IMR-90 (cell line): ENCODE measurements around the gene COLGALT1. TPM values are rescaled to one million over a fixed set of nuclear protein-coding genes. Genes with fewer than 3 reads are reported as not detected.

Experiments used
- ATAC-seq: fragments of 200-7000 bp; cut with Tn5 transposase; 2 replicates; pipeline ENCODE4 v1.9.1; 2020; ENCODE audit warnings: low read depth, mild to moderate bottlenecking, moderate library complexity
- BruUV-seq: library from RNA; stranded (reverse); fragments of 400-500 nt; replicated peaks from 2 replicates; lab custom pipeline; 2021; lab: Mats Ljungman, UMichigan
- CTCF ChIA-PET: fragments of 300-600 bp; formaldehyde crosslinking; extraction: SDS; loops from one replicate; lab custom pipeline; 2021; ENCODE audit warnings: antibody characterized with exemption; lab: Yijun Ruan, JAX
- POLR2A ChIA-PET: fragments of 300-600 bp; sonication (Branson Sonifier 250); formaldehyde crosslinking; loops from one replicate; lab custom pipeline; 2022; ENCODE audit warnings: antibody characterized with exemption; ENCODE audit not compliant: unreplicated experiment; lab: Charles Lee
- DNase-seq: peaks from one replicate; pipeline ENCODE4 v3.0.0; 2013
- H2AFZ ChIP-seq: replicated peaks from 2 replicates; pipeline ENCODE3; 2013; ENCODE audit warnings: low read length, mild to moderate bottlenecking; ENCODE audit not compliant: poor library complexity
- H2AK5ac ChIP-seq: 2 replicates; pipeline ENCODE4 v1.6.1; 2013; ENCODE audit warnings: low read depth, low read length, inconsistent platforms
- H2AK9ac ChIP-seq: replicated peaks from 2 replicates; pipeline ENCODE3; 2013; ENCODE audit warnings: mild to moderate bottlenecking, low read depth, low read length, moderate library complexity; ENCODE audit not compliant: poor library complexity
- H2BK120ac ChIP-seq: 2 replicates; pipeline ENCODE4 v1.6.1; 2013; ENCODE audit warnings: low read depth, low read length, inconsistent platforms
- H2BK15ac ChIP-seq: 3 replicates; pipeline ENCODE4 v1.6.1; 2013; ENCODE audit warnings: low read depth, low read length, inconsistent platforms
- H2BK20ac ChIP-seq: 2 replicates; pipeline ENCODE4 v1.6.1; 2013; ENCODE audit warnings: low read depth, mild to moderate bottlenecking, inconsistent platforms, low read length, moderate library complexity
- H2BK5ac ChIP-seq: 2 replicates; pipeline ENCODE4 v1.6.1; 2013; ENCODE audit warnings: mild to moderate bottlenecking, low read depth, low read length, inconsistent platforms; ENCODE audit not compliant: poor library complexity, severe bottlenecking
- H3K14ac ChIP-seq: replicated peaks from 2 replicates; pipeline ENCODE4 v1.6.1; 2013; ENCODE audit warnings: low read depth, low read length, inconsistent platforms
- H3K18ac ChIP-seq: 2 replicates; pipeline ENCODE4 v1.6.1; 2013; ENCODE audit warnings: low read depth, low read length, control low read depth
- H3K23ac ChIP-seq: 2 replicates; pipeline ENCODE4 v1.6.1; 2013; ENCODE audit warnings: low read depth, low read length, inconsistent platforms
- H3K27ac ChIP-seq: 2 replicates; pipeline ENCODE4 v1.5.1; 2013; ENCODE audit warnings: mild to moderate bottlenecking, control low read depth, low read length; ENCODE audit not compliant: insufficient read depth
- H3K27me3 ChIP-seq: 2 replicates; pipeline ENCODE4 v1.6.1; 2013; ENCODE audit warnings: low read length; ENCODE audit not compliant: control insufficient read depth, insufficient read depth
- H3K36me3 ChIP-seq: 2 replicates; pipeline ENCODE4 v1.6.1; 2013; ENCODE audit warnings: low read length, mixed read lengths; ENCODE audit not compliant: control insufficient read depth, insufficient read depth
- H3K4ac ChIP-seq: 2 replicates; pipeline ENCODE4 v1.6.1; 2013; ENCODE audit warnings: low read depth, low read length, inconsistent platforms
- H3K4me1 ChIP-seq: 2 replicates; pipeline ENCODE4 v1.6.1; 2013; ENCODE audit warnings: low read length, mixed read lengths; ENCODE audit not compliant: control insufficient read depth, insufficient read depth
- H3K4me2 ChIP-seq: 2 replicates; pipeline ENCODE4 v1.6.1; 2013; ENCODE audit warnings: low read depth, mild to moderate bottlenecking, control low read depth, low read length, moderate library complexity
- H3K4me3 ChIP-seq: 2 replicates; pipeline ENCODE4 v1.5.1; 2013; ENCODE audit warnings: low read depth, mild to moderate bottlenecking, control low read depth, low read length, moderate library complexity; ENCODE audit not compliant: insufficient read depth
- H3K56ac ChIP-seq: 2 replicates; pipeline ENCODE4 v1.6.1; 2013; ENCODE audit warnings: low read length, inconsistent platforms; ENCODE audit not compliant: insufficient read depth; ENCODE audit errors: extremely low read depth
- H3K79me1 ChIP-seq, 2 experiments: 2 replicates each; pipeline ENCODE4 v1.6.1; 2013; ENCODE audit warnings: low read length in 2 of 2, inconsistent platforms in 1 of 2, low read depth in 1 of 2
- H3K9ac ChIP-seq: 2 replicates; pipeline ENCODE4 v1.6.1; 2013; ENCODE audit warnings: low read depth, low read length, control low read depth
- H3K9me1 ChIP-seq: 2 replicates; pipeline ENCODE4 v1.6.1; 2013; ENCODE audit warnings: low read length, inconsistent platforms; ENCODE audit not compliant: insufficient read depth
- H3K9me3 ChIP-seq: 2 replicates; pipeline ENCODE4 v1.6.1; 2013; ENCODE audit warnings: low read length; ENCODE audit not compliant: control insufficient read depth, insufficient read depth
- H4K20me1 ChIP-seq: 2 replicates; pipeline ENCODE4 v1.6.1; 2013; ENCODE audit warnings: low read length, inconsistent platforms; ENCODE audit not compliant: insufficient read depth
- H4K5ac ChIP-seq: 2 replicates; pipeline ENCODE4 v1.6.1; 2013; ENCODE audit warnings: mild to moderate bottlenecking, low read depth, low read length, control low read depth
- H4K8ac ChIP-seq, 2 experiments: 2 replicates each; pipeline ENCODE4 v1.6.1; 2013; ENCODE audit warnings: low read depth in 2 of 2, low read length in 2 of 2, control low read depth in 1 of 2, inconsistent platforms in 1 of 2
- H4K91ac ChIP-seq: 2 replicates; pipeline ENCODE4 v1.6.1; 2013; ENCODE audit warnings: low read depth, low read length, inconsistent platforms; ENCODE audit not compliant: insufficient read depth
- CEBPB ChIP-seq: IDR thresholded peaks from 2 replicates; pipeline ENCODE4 v1.6.1; 2012; ENCODE audit warnings: low read depth, low read length, improper control_type of control experiment
- CHD1 ChIP-seq: IDR thresholded peaks from 2 replicates; pipeline ENCODE4 v1.6.1; 2012; ENCODE audit warnings: low read depth, low read length, improper control_type of control experiment
- MAZ ChIP-seq: IDR thresholded peaks from 2 replicates; pipeline ENCODE4 v1.6.1; 2012; ENCODE audit warnings: low read depth, mild to moderate bottlenecking, low read length, improper control_type of control experiment, moderate library complexity, borderline replicate concordance
- MXI1 ChIP-seq: IDR thresholded peaks from 2 replicates; pipeline ENCODE4 v1.6.1; 2012; ENCODE audit warnings: low read depth, mild to moderate bottlenecking, low read length, moderate library complexity, borderline replicate concordance
- WGBS, 2 experiments: methylation state at CpG; one replicate each; pipeline versions ENCODE4 v1.1.5 to v1.1.7; 2013; ENCODE audit warnings: missing lambda C conversion rate in 2 of 2; ENCODE audit not compliant: insufficient read length in 1 of 2; ENCODE audit errors: extremely low coverage in 2 of 2; 5-methylcytosine and 5-hydroxymethylcytosine counted together
- dilution Hi-C: fragments of 300-500 bp; cut with HindIII; formaldehyde crosslinking; loops from one replicate; pipeline ENCODE4 v1.14.3; 2018; ENCODE audit warnings: low sequenced_read_pairs; ENCODE audit not compliant: unreplicated experiment
- in situ Hi-C: fragments of 300-500 bp; cut with MboI; formaldehyde crosslinking; loops from 3 replicates; pipeline ENCODE4 v1.14.3; 2019; ENCODE audit warnings: low sequenced_read_pairs, inconsistent platforms, mixed read lengths
- intact Hi-C: fragments of 100-400 bp; cut with micrococcal nuclease; formaldehyde crosslinking; loops from 2 replicates; pipeline ENCODE4 v1.10.0; 2022
- polyA plus RNA-seq, 3 experiments: library from polyadenylated mRNA; depleted of rRNA; stranded (reverse); fragments of >200 nt; gene quantifications; 2 replicates each; pipeline ENCODE4 v1.2.3, GENCODE V29; 2012; ENCODE audit warnings: low replicate concordance in 1 of 3
- total RNA-seq: library from RNA; depleted of rRNA; stranded (reverse); fragments of >200 nt; gene quantifications from 2 replicates; pipeline ENCODE4 v1.2.3, GENCODE V29; 2012

The COLGALT1 gene
- total and polyA plus RNA-seq, 2 of the 4 experiments (the other 2 are of a cell fraction), result 77.1 to 117 TPM

- Histone ChIP-seq H2BK15ac (no peak overlapping the region), H2AK9ac (no peak overlapping the region), H3K56ac (no peak overlapping the region), H4K20me1 (no peaks in the 10 kb centered on the region), H3K4ac (no peak overlapping the region), H2AK5ac (no peak overlapping the region), H3K14ac (no peak overlapping the region), H4K8ac (no peak overlapping the region), H3K79me1 (no peaks in the 10 kb centered on the region), H2AFZ (no peak overlapping the region), H3K9me3 (no peaks in the 10 kb centered on the region), H3K27me3 (peaks cover 33% of the 10 kb centered on the region), H3K36me3 (no peaks in the 10 kb centered on the region), H2BK5ac (no peak overlapping the region), H4K91ac (no peak overlapping the region), H2BK120ac (no peak overlapping the region), H4K5ac (no peak overlapping the region), H3K4me2 (no peak overlapping the region), H3K4me3 (no peak overlapping the region), H3K9me1 (no peaks in the 10 kb centered on the region), H3K9ac (no peak overlapping the region), H3K23ac (no peak overlapping the region), H3K4me1 (no peaks in the 10 kb centered on the region), H2BK20ac (no peak overlapping the region), H3K18ac (no peak overlapping the region), H3K27ac (no peak overlapping the region)
- no peak for DNase-seq
- dilution Hi-C loops (no loop called here), intact Hi-C loops (no loop called here), in situ Hi-C loops (no loop called here)
- ATAC-seq, result no peak
- CTCF ChIA-PET, result no interaction called here
- WGBS, 2 experiments, result 20% methylated on average over 1 of the region's 9 CpGs; no CpG with 5 or more reads in 1 of the 2 experiments
- POLR2A ChIA-PET, result no interaction called here
- no peak for TF ChIP-seq MXI1
- no peak for TF ChIP-seq CHD1
- no peak for TF ChIP-seq CEBPB
- no peak for TF ChIP-seq MAZ
- no TSS peak for BruUV-seq
These were observed 46.2 kb downstream of the COLGALT1 start for GRCh38 chr19:17601683-17602082.
